Activated CD8-positive, alpha-beta T cell treated with anti-CD3 and anti-CD28 coated beads, Interleukin-2, amount 10 ng/mL, durations not matched to agents 7 days and 5 days (primary cell): ENCODE measurements around the gene STAB1. TPM values are rescaled to one million over a fixed set of nuclear protein-coding genes. Genes with fewer than 3 reads are reported as not detected.

Experiments
- ATAC-seq: fragments of 150-1000 bp; cut with Tn5 transposase; one replicate; pipeline ENCODE4 v1.10.0; 2021; ENCODE audit warnings: moderate library complexity
- CTCF ChIA-PET: fragments of 350-600 bp; sonication (Branson Sonifier 250); formaldehyde crosslinking; loops from one replicate; lab custom pipeline; 2021; ENCODE audit warnings: antibody characterized with exemption; lab: Charles Lee
- POLR2A ChIA-PET: fragments of 350-600 bp; sonication (Branson Sonifier 250); formaldehyde crosslinking; loops from one replicate; lab custom pipeline; 2021; ENCODE audit warnings: antibody characterized with exemption; lab: Charles Lee
- DNase-seq: peaks from one replicate; pipeline ENCODE4 v3.0.0-alpha.2; 2020
- H3K27ac Mint-ChIP-seq: one replicate; pipeline ENCODE4 v1.8.0; 2021; ENCODE audit warnings: mild to moderate bottlenecking, mixed read lengths
- H3K27me3 Mint-ChIP-seq: one replicate; pipeline ENCODE4 v1.8.0; 2021; ENCODE audit warnings: low read depth, mixed read lengths
- H3K36me3 Mint-ChIP-seq: one replicate; pipeline ENCODE4 v1.8.0; 2021; ENCODE audit warnings: low read depth, mixed read lengths
- H3K4me1 Mint-ChIP-seq: one replicate; pipeline ENCODE4 v1.8.0; 2021; ENCODE audit warnings: low read depth, mixed read lengths
- H3K4me3 Mint-ChIP-seq: one replicate; pipeline ENCODE4 v1.8.0; 2021; ENCODE audit warnings: mild to moderate bottlenecking, mixed read lengths
- H3K9me3 Mint-ChIP-seq: one replicate; pipeline ENCODE4 v1.8.0; 2022; ENCODE audit warnings: mixed read lengths; ENCODE audit not compliant: insufficient read depth
- total RNA-seq, 2 experiments: library from RNA; stranded (reverse); gene quantifications; one replicate each; pipeline ENCODE4 v1.2.3, GENCODE V29; 2021

Gene STAB1, protein sequence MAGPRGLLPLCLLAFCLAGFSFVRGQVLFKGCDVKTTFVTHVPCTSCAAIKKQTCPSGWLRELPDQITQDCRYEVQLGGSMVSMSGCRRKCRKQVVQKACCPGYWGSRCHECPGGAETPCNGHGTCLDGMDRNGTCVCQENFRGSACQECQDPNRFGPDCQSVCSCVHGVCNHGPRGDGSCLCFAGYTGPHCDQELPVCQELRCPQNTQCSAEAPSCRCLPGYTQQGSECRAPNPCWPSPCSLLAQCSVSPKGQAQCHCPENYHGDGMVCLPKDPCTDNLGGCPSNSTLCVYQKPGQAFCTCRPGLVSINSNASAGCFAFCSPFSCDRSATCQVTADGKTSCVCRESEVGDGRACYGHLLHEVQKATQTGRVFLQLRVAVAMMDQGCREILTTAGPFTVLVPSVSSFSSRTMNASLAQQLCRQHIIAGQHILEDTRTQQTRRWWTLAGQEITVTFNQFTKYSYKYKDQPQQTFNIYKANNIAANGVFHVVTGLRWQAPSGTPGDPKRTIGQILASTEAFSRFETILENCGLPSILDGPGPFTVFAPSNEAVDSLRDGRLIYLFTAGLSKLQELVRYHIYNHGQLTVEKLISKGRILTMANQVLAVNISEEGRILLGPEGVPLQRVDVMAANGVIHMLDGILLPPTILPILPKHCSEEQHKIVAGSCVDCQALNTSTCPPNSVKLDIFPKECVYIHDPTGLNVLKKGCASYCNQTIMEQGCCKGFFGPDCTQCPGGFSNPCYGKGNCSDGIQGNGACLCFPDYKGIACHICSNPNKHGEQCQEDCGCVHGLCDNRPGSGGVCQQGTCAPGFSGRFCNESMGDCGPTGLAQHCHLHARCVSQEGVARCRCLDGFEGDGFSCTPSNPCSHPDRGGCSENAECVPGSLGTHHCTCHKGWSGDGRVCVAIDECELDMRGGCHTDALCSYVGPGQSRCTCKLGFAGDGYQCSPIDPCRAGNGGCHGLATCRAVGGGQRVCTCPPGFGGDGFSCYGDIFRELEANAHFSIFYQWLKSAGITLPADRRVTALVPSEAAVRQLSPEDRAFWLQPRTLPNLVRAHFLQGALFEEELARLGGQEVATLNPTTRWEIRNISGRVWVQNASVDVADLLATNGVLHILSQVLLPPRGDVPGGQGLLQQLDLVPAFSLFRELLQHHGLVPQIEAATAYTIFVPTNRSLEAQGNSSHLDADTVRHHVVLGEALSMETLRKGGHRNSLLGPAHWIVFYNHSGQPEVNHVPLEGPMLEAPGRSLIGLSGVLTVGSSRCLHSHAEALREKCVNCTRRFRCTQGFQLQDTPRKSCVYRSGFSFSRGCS (N-terminal part only)
- total RNA-seq, result under 1 TPM in 1 of 2 experiments, not detected in 1; 0.05 TPM

DNA sequence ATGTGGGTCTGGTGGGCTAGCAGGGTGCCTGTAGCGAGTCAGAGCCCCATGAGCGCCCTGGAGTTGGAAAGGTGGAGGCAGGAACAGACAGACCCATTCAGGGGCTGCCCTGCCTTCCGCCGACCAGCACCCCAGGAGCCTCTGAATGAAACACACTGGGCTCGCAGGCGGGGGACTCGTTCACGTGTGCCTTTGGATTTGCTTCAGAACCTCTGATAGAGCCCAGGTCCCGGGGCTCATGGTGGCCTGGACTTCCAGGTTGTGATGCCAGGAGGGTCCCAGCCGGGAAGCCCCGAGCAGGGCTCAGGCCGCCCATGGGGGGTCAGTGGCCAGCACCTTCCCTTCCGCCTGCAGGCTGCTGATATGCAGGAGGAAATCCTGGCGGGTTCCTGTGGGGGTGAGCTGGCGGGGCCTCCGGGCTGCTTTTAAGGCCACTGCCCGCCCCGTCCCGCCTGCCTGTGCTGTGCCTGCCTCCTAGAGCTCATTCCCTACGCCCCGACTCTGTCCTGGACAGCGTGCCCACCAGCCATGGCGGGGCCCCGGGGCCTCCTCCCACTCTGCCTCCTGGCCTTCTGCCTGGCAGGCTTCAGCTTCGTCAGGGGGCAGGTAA is at the start of gene STAB1:
Gene STAB1, plus strand, starts transcription at position 453 of the 610 bp plus-strand sequence. Its CDS starts 76 bp downstream, at position 529.
- Mint-ChIP-seq H3K27me3 (peaks cover 3% of the 10 kb centered on the region), H3K4me3 (no peak within 1 kb of the TSS), H3K27ac (no peak within 1 kb of the TSS), H3K9me3 (no peaks in the 10 kb centered on the region), H3K4me1 (peaks cover 11% of the 10 kb centered on the region), H3K36me3 (peaks cover 9% of the 10 kb centered on the region)
- ATAC-seq, result no peak
- ChIA-PET POLR2A (interaction anchor here (1.1 kb wide), 1 partner anchor 15 kb away, joined by 4 read pairs; no protein-coding TSS in a partner anchor), CTCF (interaction anchor here (0.7 kb wide), 1 partner anchor 12 kb away, joined by 3 read pairs; no protein-coding TSS in a partner anchor)
- no peak for DNase-seq

DNA sequence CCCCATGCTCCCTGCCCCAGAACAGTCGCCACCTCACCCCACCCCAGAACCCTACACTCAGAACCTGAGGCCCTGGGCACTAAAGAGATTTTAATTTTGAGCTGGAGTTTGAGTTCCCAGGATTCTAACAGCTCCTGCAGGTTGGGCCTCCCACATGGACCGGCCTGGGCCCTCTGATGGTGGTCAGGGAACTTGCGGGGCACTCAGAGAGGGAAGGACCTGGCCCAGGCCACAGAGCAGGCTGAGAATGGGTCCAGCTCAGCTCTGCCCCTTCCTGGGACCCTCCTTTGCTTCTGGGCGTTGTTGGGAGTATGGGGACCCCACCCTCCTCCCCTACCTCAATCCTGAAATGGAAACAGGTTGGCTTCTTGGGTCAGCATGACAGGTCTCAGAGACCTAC is 49.1 kb upstream of the STAB1 start:
- Mint-ChIP-seq H3K4me3 (no peak overlapping the region), H3K4me1 (peaks cover 19% of the 10 kb centered on the region), H3K36me3 (no peaks in the 10 kb centered on the region), H3K27ac (no peak overlapping the region), H3K27me3 (no peaks in the 10 kb centered on the region), H3K9me3 (no peaks in the 10 kb centered on the region)
- DNase-seq (no peak), ATAC-seq (no peak)
- ChIA-PET CTCF (interaction anchor here (0.7 to 6.5 kb wide), 17 partner anchors 8 to 225 kb away, joined by 3 to 131 read pairs (median 5); partner anchors contain the start of gene UQCC5), POLR2A (interaction anchor here (1.0 to 1.5 kb wide), 2 partner anchors 9 to 33 kb away, joined by 3 to 9 read pairs; partner anchors contain the start of gene NISCH)

- ATAC-seq (peak; percentile 66), DNase-seq (peak; percentile 83)
- POLR2A ChIA-PET, result interaction anchor here (1.0 kb wide), 1 partner anchor 8 kb away, joined by 3 read pairs; the partner anchor contains the start of gene NISCH
- Mint-ChIP-seq H3K27me3 (no peaks in the 10 kb centered on the region), H3K4me3 (no peak overlapping the region), H3K9me3 (no peaks in the 10 kb centered on the region), H3K27ac (peak overlapping the region; percentile 63), H3K4me1 (peaks cover 19% of the 10 kb centered on the region), H3K36me3 (no peaks in the 10 kb centered on the region)
- CTCF ChIA-PET, result interaction anchor here (0.7 to 6.5 kb wide), 23 partner anchors 8 to 226 kb away, joined by 3 to 131 read pairs (median 6); partner anchors contain the start of gene UQCC5
These were observed 48.3 kb upstream of the STAB1 start for GRCh38 chr3:52446631-52447511.

DNA sequence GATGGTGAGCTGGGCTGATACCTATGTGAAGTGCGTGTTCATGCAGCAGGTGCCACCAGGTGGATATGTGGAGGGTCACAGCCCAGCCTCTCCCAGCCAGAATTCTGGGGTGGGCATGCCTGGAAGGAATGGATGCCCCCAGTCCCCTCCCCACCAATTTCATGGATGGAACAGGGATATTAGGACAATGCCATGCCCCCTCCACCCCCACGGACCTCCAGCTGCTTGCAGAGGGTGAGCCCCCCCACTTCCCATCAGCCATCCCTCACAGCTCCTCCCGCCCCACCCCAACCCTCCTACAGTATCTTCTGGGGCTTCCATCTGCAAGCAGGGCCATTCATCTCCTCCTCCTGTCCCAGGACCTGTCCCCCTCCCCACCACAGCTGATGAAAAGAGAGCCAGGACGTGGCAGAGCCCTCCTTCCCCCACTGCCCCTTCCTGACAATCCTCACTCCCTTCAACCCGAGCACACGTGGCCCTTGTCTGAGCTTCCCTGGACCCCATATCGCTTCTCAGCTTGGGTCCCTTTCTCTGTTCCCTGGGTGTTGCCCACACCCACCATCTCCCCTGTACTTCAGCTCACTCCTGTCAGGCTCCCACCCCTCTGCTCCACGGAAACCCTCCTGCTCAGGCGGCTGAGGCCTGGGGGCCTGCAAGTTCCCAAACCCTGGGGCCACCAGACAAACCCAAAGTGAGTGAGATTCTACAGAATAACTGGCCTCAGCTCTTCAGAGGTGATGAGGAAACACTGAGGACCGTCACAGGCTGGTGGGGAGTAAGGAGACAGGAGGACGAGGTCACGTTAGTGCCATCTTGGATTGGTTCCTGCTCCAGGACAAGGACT is 47.4 kb upstream of the STAB1 start:
- H3K9me3 Mint-ChIP-seq, result no peaks in the 10 kb centered on the region
- no peaks in the 10 kb centered on the region for H3K27me3 Mint-ChIP-seq
- H3K36me3 Mint-ChIP-seq, result no peaks in the 10 kb centered on the region
- H3K4me1 Mint-ChIP-seq, result peaks cover 19% of the 10 kb centered on the region
- DNase-seq, result no peak
- ChIA-PET POLR2A (interaction anchor here (0.7 kb wide), 1 partner anchor 401 kb away, joined by 3 read pairs; no protein-coding TSS in a partner anchor), CTCF (interaction anchor here (0.7 to 6.5 kb wide), 14 partner anchors 9 to 227 kb away, joined by 3 to 131 read pairs (median 6); partner anchors contain the start of gene UQCC5)
- no peak for ATAC-seq
- H3K4me3 Mint-ChIP-seq, result no peak overlapping the region
- no peak overlapping the region for H3K27ac Mint-ChIP-seq

GRCh38 chr3:52450489-52451236 is 44.5 kb upstream of the STAB1 start:
- ChIA-PET POLR2A (no interaction called here), CTCF (interaction anchor here (1.4 kb wide), 1 partner anchor 8 kb away, joined by 4 read pairs; no protein-coding TSS in a partner anchor)
- no peak overlapping the region for H3K4me3 Mint-ChIP-seq
- H3K27me3 Mint-ChIP-seq, result no peaks in the 10 kb centered on the region
- no peak overlapping the region for H3K27ac Mint-ChIP-seq
- peaks cover 23% of the 10 kb centered on the region for H3K4me1 Mint-ChIP-seq
- H3K36me3 Mint-ChIP-seq, result no peaks in the 10 kb centered on the region
- DNase-seq, result no peak
- H3K9me3 Mint-ChIP-seq, result no peaks in the 10 kb centered on the region
- ATAC-seq, result no peak

GRCh38 chr3:52451237-52452083 is 43.7 kb upstream of the STAB1 start:
- Mint-ChIP-seq H3K27me3 (no peaks in the 10 kb centered on the region), H3K36me3 (peaks cover 3% of the 10 kb centered on the region), H3K4me1 (peaks cover 29% of the 10 kb centered on the region), H3K9me3 (no peaks in the 10 kb centered on the region), H3K27ac (no peak overlapping the region), H3K4me3 (no peak overlapping the region)
- DNase-seq (no peak), ATAC-seq (no peak)
- ChIA-PET CTCF (interaction anchor here (1.4 kb wide), 1 partner anchor 9 kb away, joined by 4 read pairs; no protein-coding TSS in a partner anchor), POLR2A (no interaction called here)

- H3K9me3 Mint-ChIP-seq, result no peaks in the 10 kb centered on the region
- H3K27ac Mint-ChIP-seq, result no peak overlapping the region
- ChIA-PET CTCF (interaction anchor here (1.4 kb wide), 1 partner anchor 10 kb away, joined by 4 read pairs; no protein-coding TSS in a partner anchor), POLR2A (no interaction called here)
- H3K36me3 Mint-ChIP-seq, result peaks cover 4% of the 10 kb centered on the region
- H3K27me3 Mint-ChIP-seq, result no peaks in the 10 kb centered on the region
- peaks cover 33% of the 10 kb centered on the region for H3K4me1 Mint-ChIP-seq
- H3K4me3 Mint-ChIP-seq, result no peak overlapping the region
- ATAC-seq (no peak), DNase-seq (no peak)
These were observed 43.0 kb upstream of the STAB1 start for GRCh38 chr3:52452126-52452525.

GRCh38 chr3:52452570-52453221 is 42.4 kb upstream of the STAB1 start:
- Mint-ChIP-seq H3K27ac (no peak overlapping the region), H3K4me3 (no peak overlapping the region), H3K9me3 (no peaks in the 10 kb centered on the region), H3K27me3 (no peaks in the 10 kb centered on the region), H3K4me1 (peaks cover 36% of the 10 kb centered on the region), H3K36me3 (peaks cover 9% of the 10 kb centered on the region)
- DNase-seq, result no peak
- ChIA-PET POLR2A (no interaction called here), CTCF (interaction anchor here (1.1 to 1.6 kb wide), 4 partner anchors 10 to 25 kb away, joined by 3 to 6 read pairs (median 4); no protein-coding TSS in a partner anchor)
- ATAC-seq, result no peak
